ENCODE measurements around the gene ZFHX3.
A peak's percentile ranks its signal among the peaks of the same experiment; 100 is the strongest.

ZFHX3 gene

GRCh38 chr16:73050201-73051099, 2.5 kb upstream of the ZFHX3 start:
- TF ChIP-seq TCF12 (IDR thresholded peaks at IDR 0.05; ENCODE audit: low read depth), result no peak
- TF ChIP-seq EP300 (IDR thresholded peaks at IDR 0.05; ENCODE audit: borderline replicate concordance), result no peak
- TF ChIP-seq REST (IDR thresholded peaks at IDR 0.05; ENCODE audit: low read depth), result no peak
- TF ChIP-seq EGR1 (IDR thresholded peaks at IDR 0.05), result no peak
- TF ChIP-seq RAD21 (IDR thresholded peaks at IDR 0.05; ENCODE audit: low read depth), result no peak
- no peak for TF ChIP-seq MAX (IDR thresholded peaks at IDR 0.05)
- TF ChIP-seq NFIC (IDR thresholded peaks at IDR 0.05), result no peak

GRCh38 chr16:73049511-73049910, 1.6 kb upstream of the ZFHX3 start:
- TF ChIP-seq RAD21 (IDR thresholded peaks at IDR 0.05; ENCODE audit: low read depth) (no peak), CEBPB (IDR thresholded peaks at IDR 0.05) (no peak), REST (IDR thresholded peaks at IDR 0.05; ENCODE audit: low read depth) (no peak), ZBTB7A (IDR thresholded peaks at IDR 0.05; ENCODE audit: low read depth) (no peak), YY1 (IDR thresholded peaks at IDR 0.05; ENCODE audit: low read depth) (no peak), FOXM1 (IDR thresholded peaks at IDR 0.05; ENCODE audit: borderline replicate concordance, low read depth) (no peak), TEAD4 (IDR thresholded peaks at IDR 0.05) (no peak), TCF12 (IDR thresholded peaks at IDR 0.05; ENCODE audit: low read depth) (no peak), CREB1 (IDR thresholded peaks at IDR 0.05; ENCODE audit: low read depth) (no peak), NFIC (IDR thresholded peaks at IDR 0.05) (no peak), EGR1 (IDR thresholded peaks at IDR 0.05) (no peak), TAF1 (IDR thresholded peaks at IDR 0.05; ENCODE audit: low read depth) (no peak), EP300 (IDR thresholded peaks at IDR 0.05; ENCODE audit: borderline replicate concordance) (no peak), MAX (IDR thresholded peaks at IDR 0.05) (no peak), USF1 (IDR thresholded peaks at IDR 0.05) (no peak)

- TF ChIP-seq ZBTB7A (IDR thresholded peaks at IDR 0.05; ENCODE audit: low read depth) (no peak), MAX (IDR thresholded peaks at IDR 0.05) (no peak), TAF1 (IDR thresholded peaks at IDR 0.05; ENCODE audit: low read depth) (no peak), USF1 (IDR thresholded peaks at IDR 0.05) (no peak)
Observed at GRCh38 chr16:73049091-73049490, 1.2 kb upstream of the ZFHX3 start.

- TF ChIP-seq EP300 (IDR thresholded peaks at IDR 0.05; ENCODE audit: borderline replicate concordance), result no peak
- TF ChIP-seq YY1 (IDR thresholded peaks at IDR 0.05; ENCODE audit: low read depth), result no peak
- no peak for TF ChIP-seq FOXM1 (IDR thresholded peaks at IDR 0.05; ENCODE audit: borderline replicate concordance, low read depth)
Observed at GRCh38 chr16:73048292-73049080, 558 bp upstream of the ZFHX3 start.

GRCh38 chr16:73047221-73047535, 750 bp downstream of the ZFHX3 start:
- TF ChIP-seq TEAD4 (IDR thresholded peaks at IDR 0.05) (peak; percentile 75), REST (IDR thresholded peaks at IDR 0.05; ENCODE audit: low read depth) (no peak)
